HG03521 (cell line): ENCODE data around the gene PPP2CA.

Experiments
- ATAC-seq: cut with Tn5 transposase; IDR thresholded peaks from one replicate; pipeline ENCODE4 v1.9.1; 2021; ENCODE audit warnings: mild to moderate bottlenecking, moderate library complexity; ENCODE audit not compliant: unreplicated experiment

PPP2CA gene

GRCh38 chr5:134149571-134150303 lies 76.1 kb downstream of the PPP2CA start:
- no peak for ATAC-seq

GRCh38 chr5:134148986-134149539 lies 76.8 kb downstream of the PPP2CA start:
- no peak for ATAC-seq

DNA sequence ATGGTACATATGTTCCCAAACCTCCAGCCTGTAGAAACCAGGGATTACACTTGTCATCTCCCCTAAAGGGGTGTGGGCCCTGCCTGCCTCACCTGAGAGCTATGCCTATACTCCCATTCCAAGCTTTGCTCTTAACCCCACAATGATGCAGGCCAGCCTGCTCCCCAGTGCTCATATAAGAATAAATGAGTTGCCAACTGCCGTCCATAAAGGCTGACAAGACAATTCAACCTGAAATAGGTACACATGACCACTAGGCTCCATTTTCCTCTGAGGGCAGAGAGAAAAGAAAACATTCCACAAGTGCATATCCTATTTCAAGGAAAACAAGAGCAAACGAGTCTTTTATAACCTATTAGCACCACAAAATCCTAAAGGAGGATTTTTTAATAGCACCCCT lies 77.6 kb downstream of the PPP2CA start:
- ATAC-seq: no peak

DNA sequence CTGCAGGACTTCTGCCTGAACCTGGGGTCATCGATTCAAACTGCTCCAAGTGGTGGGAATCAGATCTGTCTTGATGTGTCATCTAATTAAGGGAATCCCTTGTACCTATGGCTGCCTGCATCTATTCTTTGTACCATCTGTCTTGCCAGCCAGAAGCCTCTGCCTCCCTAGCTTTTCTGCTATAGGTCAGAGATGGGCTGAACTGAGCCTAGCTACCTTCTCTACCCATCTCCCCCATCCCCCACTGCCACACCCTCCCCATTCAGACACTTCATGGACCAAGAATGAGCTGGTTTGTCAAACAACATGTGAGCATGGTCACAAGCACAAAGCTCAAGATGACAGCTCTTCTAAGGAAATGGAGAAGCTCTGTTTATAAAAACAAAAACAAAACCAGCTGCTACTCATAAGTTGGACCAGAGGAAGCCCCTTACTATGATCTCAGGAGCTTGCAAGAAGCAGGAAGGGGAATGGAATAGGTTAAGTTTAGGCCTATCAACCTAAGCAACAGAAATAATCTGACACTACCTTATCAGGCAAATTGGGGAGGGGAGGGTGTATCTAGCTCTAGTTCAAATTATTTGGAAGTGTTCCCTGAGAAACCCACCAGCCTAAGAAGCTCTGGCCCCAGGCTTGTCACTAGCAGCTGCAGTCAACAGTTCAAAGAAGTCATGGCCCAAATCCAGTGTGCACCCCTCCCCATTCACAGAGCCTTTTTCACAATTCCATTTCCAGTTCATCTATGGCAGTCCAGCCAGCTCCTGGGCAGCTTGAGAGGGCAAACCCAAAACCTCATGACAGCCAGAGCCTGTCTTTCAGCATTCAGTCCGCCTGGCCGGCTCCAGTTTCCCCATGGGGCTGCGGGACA lies 79.0 kb downstream of the PPP2CA start:
- no peak for ATAC-seq

DNA sequence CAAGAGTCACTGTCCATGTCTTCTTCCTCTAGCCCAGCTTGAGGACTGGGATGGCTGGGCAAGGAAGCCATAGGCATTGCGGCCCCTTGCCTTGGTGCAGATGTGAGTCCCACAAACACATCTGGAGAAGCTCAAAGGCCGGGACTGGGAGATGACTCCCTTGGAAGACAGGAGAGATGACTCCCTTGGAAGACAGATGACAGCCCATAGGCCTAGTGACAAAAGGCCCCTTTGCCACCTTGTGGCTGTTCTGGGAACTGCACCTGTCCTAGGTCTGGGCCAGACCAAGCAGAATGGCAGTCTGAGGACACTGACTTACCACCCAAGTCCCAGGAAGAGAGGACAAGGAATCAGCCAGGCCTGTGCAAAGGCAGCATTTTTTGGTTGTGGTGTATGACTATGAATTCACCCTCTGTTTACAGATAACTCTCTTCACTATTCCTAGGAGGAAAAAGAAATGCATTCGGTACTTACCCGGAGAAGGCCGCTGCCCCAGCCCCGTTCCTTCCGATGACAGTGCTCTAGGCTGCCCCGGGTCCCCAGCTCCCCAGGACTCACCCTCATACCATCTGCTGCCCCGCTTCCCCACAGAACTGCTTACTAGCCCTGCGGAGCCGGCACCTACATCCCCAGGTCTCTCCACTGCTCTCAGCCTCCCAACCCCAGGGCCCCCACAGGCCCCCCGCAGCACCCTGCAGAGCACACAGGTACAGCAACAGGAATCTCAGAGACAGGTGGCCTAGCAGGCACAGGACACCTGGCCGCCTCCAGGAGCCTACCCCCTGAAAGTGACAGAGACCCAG lies 79.9 kb downstream of the PPP2CA start:
- ATAC-seq: no peak

DNA sequence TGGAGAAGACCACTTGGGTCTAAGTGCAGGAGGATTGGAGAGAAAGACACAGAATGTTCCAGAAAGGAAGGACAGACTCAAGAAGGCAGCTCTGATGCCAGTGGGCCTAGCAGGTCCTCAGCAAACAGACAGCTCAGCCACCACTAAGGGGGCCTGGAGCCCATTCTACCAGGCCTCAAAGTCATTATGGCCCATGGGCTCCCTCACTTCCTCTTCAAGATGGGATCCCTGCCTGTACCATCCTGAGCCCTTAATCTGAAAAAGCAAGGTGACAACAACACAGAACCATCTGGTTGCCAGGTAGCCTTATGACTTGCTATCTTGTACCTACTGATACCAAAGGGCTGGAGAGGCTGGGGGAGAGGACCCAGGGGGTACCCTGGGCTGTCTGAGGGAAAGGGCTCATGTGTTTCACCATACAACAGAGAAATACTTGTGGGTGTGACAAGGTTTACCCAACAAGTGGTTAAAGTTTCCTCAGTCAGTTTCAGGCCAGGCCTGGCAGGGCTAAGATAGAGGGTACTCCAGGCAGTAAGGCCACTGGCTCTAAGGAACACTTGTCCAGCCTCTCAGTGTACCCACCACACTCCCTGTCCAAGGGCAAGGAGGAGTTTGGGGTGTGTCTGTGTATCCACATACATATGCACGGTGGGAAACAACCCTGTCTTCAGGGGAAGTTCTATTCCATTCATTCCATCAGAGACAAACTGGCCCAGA lies 80.7 kb downstream of the PPP2CA start:
- no peak for ATAC-seq
